Transverse colon (tissue), 4 donors: ENCODE measurements around the gene CCNC.

Source experiments
- EP300 ChIP-seq: sonication (generic); formaldehyde crosslinking; IDR thresholded peaks from one replicate; pipeline ENCODE4 v1.6.1; 2017; ENCODE audit warnings: antibody characterized with exemption, low read depth
- POLR2A ChIP-seq: fragments of 450-650 bp; IDR thresholded peaks from one replicate; pipeline ENCODE4 v1.6.1; 2016; ENCODE audit warnings: antibody characterized with exemption, mild to moderate bottlenecking, moderate library complexity
- POLR2AphosphoS5 ChIP-seq, 3 donors: sonication (generic); formaldehyde crosslinking; IDR thresholded peaks; one replicate each; pipeline ENCODE4 v1.6.1; 2016; ENCODE audit warnings: antibody characterized with exemption in 3 of 3
- TF ChIP-seq, protein P1 (sequence below), 5 experiments: fragments of 200-600 bp in 3 of 5; fragments of 450-650 bp in 2 of 5; sonication (generic) in 3 of 5; IDR thresholded peaks; 1 replicate in 2 of 5; 2 replicates in 3 of 5; pipeline ENCODE4 v1.5.1; 2016 to 2017; ENCODE audit warnings: antibody characterized with exemption in 5 of 5, inconsistent platforms in 3 of 5, mild to moderate bottlenecking in 2 of 5, moderate library complexity in 1 of 5

- TF ChIP-seq, protein P1, sequence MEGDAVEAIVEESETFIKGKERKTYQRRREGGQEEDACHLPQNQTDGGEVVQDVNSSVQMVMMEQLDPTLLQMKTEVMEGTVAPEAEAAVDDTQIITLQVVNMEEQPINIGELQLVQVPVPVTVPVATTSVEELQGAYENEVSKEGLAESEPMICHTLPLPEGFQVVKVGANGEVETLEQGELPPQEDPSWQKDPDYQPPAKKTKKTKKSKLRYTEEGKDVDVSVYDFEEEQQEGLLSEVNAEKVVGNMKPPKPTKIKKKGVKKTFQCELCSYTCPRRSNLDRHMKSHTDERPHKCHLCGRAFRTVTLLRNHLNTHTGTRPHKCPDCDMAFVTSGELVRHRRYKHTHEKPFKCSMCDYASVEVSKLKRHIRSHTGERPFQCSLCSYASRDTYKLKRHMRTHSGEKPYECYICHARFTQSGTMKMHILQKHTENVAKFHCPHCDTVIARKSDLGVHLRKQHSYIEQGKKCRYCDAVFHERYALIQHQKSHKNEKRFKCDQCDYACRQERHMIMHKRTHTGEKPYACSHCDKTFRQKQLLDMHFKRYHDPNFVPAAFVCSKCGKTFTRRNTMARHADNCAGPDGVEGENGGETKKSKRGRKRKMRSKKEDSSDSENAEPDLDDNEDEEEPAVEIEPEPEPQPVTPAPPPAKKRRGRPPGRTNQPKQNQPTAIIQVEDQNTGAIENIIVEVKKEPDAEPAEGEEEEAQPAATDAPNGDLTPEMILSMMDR (IDR thresholded peaks at IDR 0.05) = no peak
- TF ChIP-seq EP300 = no peak
- TF ChIP-seq POLR2A = no peak
- TF ChIP-seq POLR2AphosphoS5 (IDR thresholded peaks at IDR 0.05) = no peak
These were observed 42.7 kb upstream of the CCNC start for GRCh38 chr6:99611148-99611547.
